ENCODE measurements around the gene ELF4.

GRCh38 chrX:130136496-130136895 lies 26.2 kb upstream of the ELF4 start:
- TF ChIP-seq CTCF (IDR thresholded peaks at IDR 0.05) (no peak), EZH2 (IDR thresholded peaks at IDR 0.05) (no peak)
